HG03432 (cell line): ENCODE data around the gene CFAP46.
"Not testable (repeated sequence)": the region's sequence is repeated elsewhere in the genome, so short reads cannot be mapped to it uniquely, and the experiment has no call there.

Experiments used
- ATAC-seq: cut with Tn5 transposase; IDR thresholded peaks from one replicate; pipeline ENCODE4 v1.9.1; 2021; ENCODE audit warnings: mild to moderate bottlenecking, moderate library complexity; ENCODE audit not compliant: unreplicated experiment

The CFAP46 gene

GRCh38 chr10:132810141-132810806 is 132.1 kb downstream of the CFAP46 start:
- no peak for ATAC-seq

GRCh38 chr10:132809232-132810140 is 132.9 kb downstream of the CFAP46 start:
- ATAC-seq = no peak

- no peak for ATAC-seq
Measured at GRCh38 chr10:132808383-132809231, 133.8 kb downstream of the CFAP46 start.

- no peak for ATAC-seq
Measured at GRCh38 chr10:132807621-132808049, 134.7 kb downstream of the CFAP46 start.

GRCh38 chr10:132806561-132807003 is 135.8 kb downstream of the CFAP46 start:
- ATAC-seq = no peak

- no peak for ATAC-seq
Measured at GRCh38 chr10:132806110-132806509, 136.3 kb downstream of the CFAP46 start.

- no peak for ATAC-seq
Measured at GRCh38 chr10:132805599-132805998, 136.8 kb downstream of the CFAP46 start.

GRCh38 chr10:132804785-132805426 is 137.5 kb downstream of the CFAP46 start:
- ATAC-seq = no peak

GRCh38 chr10:132804287-132804686 is 138.1 kb downstream of the CFAP46 start:
- ATAC-seq = no peak

GRCh38 chr10:132803416-132804210 is 138.8 kb downstream of the CFAP46 start:
- ATAC-seq = no peak

GRCh38 chr10:132802694-132803320 is 139.6 kb downstream of the CFAP46 start:
- no peak for ATAC-seq

- ATAC-seq = no peak
Measured at GRCh38 chr10:132802048-132802447, 140.3 kb downstream of the CFAP46 start.

GRCh38 chr10:132799865-132800264 is 142.5 kb downstream of the CFAP46 start:
- no peak for ATAC-seq

GRCh38 chr10:132798876-132799275 is 143.5 kb downstream of the CFAP46 start:
- no peak for ATAC-seq

GRCh38 chr10:132798403-132798802 is 144.0 kb downstream of the CFAP46 start:
- no peak for ATAC-seq

GRCh38 chr10:132797986-132798385 is 144.4 kb downstream of the CFAP46 start:
- not testable (repeated sequence) for ATAC-seq

- ATAC-seq = no peak
Measured at GRCh38 chr10:132796846-132797245, 145.5 kb downstream of the CFAP46 start.

- ATAC-seq = no peak
Measured at GRCh38 chr10:132793871-132794849, 148.2 kb downstream of the CFAP46 start.
